Heart right ventricle (tissue), 16 donors: ENCODE data around the gene PRCP. TPM values are rescaled to one million over a fixed set of nuclear protein-coding genes. Genes with fewer than 3 reads are reported as not detected.

Experiments
- ATAC-seq, 8 donors: fragments of 200-7000 bp; cut with Tn5 transposase; one replicate each; pipeline ENCODE4 v1.9.1; 2020; ENCODE audit warnings: mild to moderate bottlenecking in 8 of 8, moderate library complexity in 8 of 8, moderate number of reproducible peaks in 1 of 8
- DNase-seq, 2 donors: peaks; one replicate each; pipeline ENCODE4 v3.0.0-alpha.2; 2020
- H3K27ac ChIP-seq, 10 donors: fragments of 200-600 bp; sonication (generic) in 2 of 10; one replicate each; pipeline versions ENCODE4 v1.5.0 to v1.8.0; 2020 to 2022; ENCODE audit warnings: mild to moderate bottlenecking in 3 of 10
- H3K27me3 ChIP-seq, 7 donors: fragments of 200-600 bp; one replicate each; pipeline ENCODE4 v1.8.0; 2021 to 2022; ENCODE audit warnings: mild to moderate bottlenecking in 2 of 7
- H3K36me3 ChIP-seq, 9 donors: fragments of 200-600 bp; sonication (generic) in 1 of 9; one replicate each; pipeline versions ENCODE4 v1.5.0 to v1.8.0; 2020 to 2022; ENCODE audit warnings: mild to moderate bottlenecking in 2 of 9
- H3K4me1 ChIP-seq, 9 donors: fragments of 200-600 bp; sonication (generic) in 1 of 9; one replicate each; pipeline versions ENCODE4 v1.5.0 to v1.8.0; 2020 to 2022; ENCODE audit warnings: mild to moderate bottlenecking in 4 of 9
- H3K4me3 ChIP-seq, 10 donors: fragments of 200-600 bp; sonication (generic) in 2 of 10; one replicate each; pipeline versions ENCODE4 v1.5.0 to v1.8.0; 2020 to 2022; ENCODE audit warnings: mild to moderate bottlenecking in 7 of 10, moderate library complexity in 2 of 10
- H3K9me3 ChIP-seq, 11 donors: fragments of 200-600 bp in 10 of 11; sonication (generic) in 2 of 11; one replicate each; pipeline versions ENCODE4 v1.5.0 to v1.8.0; 2013 to 2022; ENCODE audit warnings: mild to moderate bottlenecking in 2 of 11, control low read depth in 1 of 11, moderate library complexity in 1 of 11
- CTCF ChIP-seq, 9 donors: fragments of 200-600 bp; sonication (generic) in 2 of 9; IDR thresholded peaks; one replicate each; pipeline versions ENCODE4 v1.5.0 to v1.8.0; 2021 to 2022; ENCODE audit warnings: antibody characterized with exemption in 9 of 9, mild to moderate bottlenecking in 5 of 9, moderate library complexity in 1 of 9
- WGBS, 2 donors: extraction: QIAGEN DNeasy Blood & Tissue Kit; methylation state at CpG; one replicate each; pipeline ENCODE4 v1.1.7; 2013; ENCODE audit warnings: inconsistent platforms in 1 of 2; 5-methylcytosine and 5-hydroxymethylcytosine counted together
- intact Hi-C, 10 donors: fragments of 100-400 bp; cut with DNase I; formaldehyde crosslinking; loops; one replicate each; pipeline versions ENCODE4 v1.11.1 to v1.14.2; 2022
- polyA plus RNA-seq, 2 donors: library from polyadenylated mRNA; stranded (reverse); fragments of 200-250 nt; gene quantifications; one replicate each; pipeline ENCODE4 v1.2.3, GENCODE V29; 2013
- total RNA-seq, 10 donors: library from RNA; stranded (reverse); fragmentation: NEBNext Ultra II Directional in 3 of 10; extraction: Animal tissue kit (Norgen Biotek cat#: 25700) in 3 of 10; gene quantifications; one replicate each; pipeline versions ENCODE4 v1.2.1 to v1.2.4, GENCODE V29; 2021 to 2023
- donor health status: Arrhythmogenic right ventricular cardiomyopathy.
- donor health status: ischemic (EF 13 %, LVEDD 7.1; RV severe dilation, severe dysfunction).
- donor health status: healthy with polysubstance abuse.
- donor health status: DM: no; HTN: yes; CAD: no.
- donor health status: DM: no; HTN: no; CAD: no.
- donor health status: ischemic (EF 25% LVEDD 6.9; RV normal size, moderate dysfunction).
- donor health status: ischemic (EF 25% LVEDD 5.7; RV mildly dilated, moderate dysfunction).
- donor health status: healthy.
- donor health status: DM: yes; HTN: yes; CAD: no.
- donor health status: Ischemic cardiomyopathy.
- donor health status: ischemic (EF 35%, LVEDD 5.7; RV mildly dilated, moderate dysfunction).
- donor health status: nonischemic (EF 11% LVEDD 7.7; RV severe dilation, severe dysfunction).
- donor health status: DM: yes; HTN: yes; CAD: no.
- donor health status: PGD.
- donor health status: ischemic (EF 29% LVEDD 5.4; RV normal size, mild dysfunction).
- donor health status: nonischemic (EF 23%, LVEDD 6.1; RV moderate dilation, normal function).

The PRCP gene
- total and polyA plus RNA-seq, 12 donors: 18.0 to 89.8 (median 40.8) TPM

DNA sequence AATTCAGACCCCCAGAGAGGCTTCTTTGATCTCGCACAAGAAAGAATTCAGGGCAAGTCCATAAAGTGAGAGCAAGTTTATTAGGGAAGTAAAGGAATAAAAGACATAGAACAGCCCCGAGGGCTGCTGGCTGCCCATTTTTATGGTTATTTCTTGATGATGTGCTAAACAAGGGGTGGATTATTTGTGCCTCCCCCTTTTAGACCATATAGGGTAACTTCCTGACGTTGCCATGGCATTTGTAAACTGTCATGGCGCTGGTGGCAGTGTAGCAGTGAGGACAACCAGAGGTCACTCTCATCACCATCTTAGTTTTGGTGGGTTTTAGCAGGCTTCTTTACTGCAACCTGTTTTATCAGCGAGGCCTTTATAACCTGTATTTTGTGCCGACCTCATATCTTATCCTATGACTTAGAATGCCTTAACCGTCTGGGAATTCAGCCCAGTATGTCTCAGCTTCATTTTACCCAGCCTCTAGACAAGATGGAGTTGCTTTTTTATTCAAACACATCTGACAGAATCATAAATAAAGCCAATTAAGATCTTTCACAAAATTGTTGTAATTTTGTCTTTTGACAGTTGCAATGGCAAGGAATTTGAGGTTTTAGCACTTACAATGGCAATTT is 8.9 kb upstream of the PRCP start:
- Histone ChIP-seq H3K27me3 (no peaks in the 10 kb centered on the region), H3K4me3 (no peak overlapping the region), H3K4me1 (peaks cover 0 to 8% (median 0%) of the 10 kb centered on the region in 9 donors), H3K27ac (no peak overlapping the region), H3K36me3 (peaks cover 0 to under 1% (median 0%) of the 10 kb centered on the region in 9 donors), H3K9me3 (peaks cover 0 to 13% (median 0%) of the 10 kb centered on the region in 11 donors)
- 69% methylated on average over 7 of the region's 7 CpGs for WGBS, 2 donors
- no peak for TF ChIP-seq CTCF (IDR thresholded peaks at IDR 0.05)
- intact Hi-C loops: loop anchor here (5.0 to 10.0 kb wide), 12 partner anchors 76 to 916 kb away; partner anchors contain the start of genes ANKRD42 (in 4 of the 10), RAB30 (in 2 of the 10), CCDC90B (in 1 of the 10) and PCF11 (in 1 of the 10)
- DNase-seq (no peak), ATAC-seq (no peak)

GRCh38 chr11:82908311-82908710 is 8.1 kb upstream of the PRCP start:
- Histone ChIP-seq H3K27ac (no peak overlapping the region), H3K27me3 (no peaks in the 10 kb centered on the region), H3K4me1 (peaks cover 0 to 8% (median 0%) of the 10 kb centered on the region in 9 donors), H3K36me3 (no peaks in the 10 kb centered on the region), H3K4me3 (no peak overlapping the region), H3K9me3 (peaks cover 0 to 13% (median 0%) of the 10 kb centered on the region in 11 donors)
- ATAC-seq: no peak
- no peak for TF ChIP-seq CTCF (IDR thresholded peaks at IDR 0.05)
- no peak for DNase-seq
- intact Hi-C loops: loop anchor here (5.0 to 10.0 kb wide), 12 partner anchors 76 to 916 kb away; partner anchors contain the start of genes ANKRD42 (in 4 of the 10), RAB30 (in 2 of the 10), CCDC90B (in 1 of the 10) and PCF11 (in 1 of the 10)

GRCh38 chr11:82907371-82907770 is 7.1 kb upstream of the PRCP start:
- Histone ChIP-seq H3K27ac (no peak overlapping the region), H3K4me1 (peaks cover 0 to 10% (median 0%) of the 10 kb centered on the region in 9 donors), H3K4me3 (no peak overlapping the region), H3K36me3 (no peaks in the 10 kb centered on the region), H3K9me3 (peaks cover 0 to 11% (median 0%) of the 10 kb centered on the region in 11 donors), H3K27me3 (no peaks in the 10 kb centered on the region)
- ATAC-seq: no peak
- no peak for DNase-seq
- intact Hi-C loops: loop anchor here (2.0 to 10.0 kb wide), 14 partner anchors 77 to 917 kb away; partner anchors contain the start of genes ANKRD42 (in 4 of the 10), RAB30 (in 2 of the 10), CCDC90B (in 1 of the 10) and PCF11 (in 1 of the 10)
- no peak for TF ChIP-seq CTCF (IDR thresholded peaks at IDR 0.05)
- 94 to 97% methylated on average over 5 of the region's 5 CpGs for WGBS, 2 donors

- WGBS, 2 donors: 60 to 66% methylated on average over 2 of the region's 2 CpGs
- H3K4me3 ChIP-seq: no peak overlapping the region
- ATAC-seq (no peak), DNase-seq (no peak)
- peaks cover 0 to 7% (median 0%) of the 10 kb centered on the region in 11 donors for H3K9me3 ChIP-seq
- H3K27me3 ChIP-seq: no peaks in the 10 kb centered on the region
- no peaks in the 10 kb centered on the region for H3K36me3 ChIP-seq
- peaks cover 0 to 14% (median 2%) of the 10 kb centered on the region in 9 donors for H3K4me1 ChIP-seq
- intact Hi-C loops: loop anchor here (1.0 to 10.0 kb wide), 15 partner anchors 78 to 918 kb away; partner anchors contain the start of genes ANKRD42 (in 4 of the 10), RAB30 (in 2 of the 10), CCDC90B (in 1 of the 10) and PCF11 (in 1 of the 10)
- no peak overlapping the region for H3K27ac ChIP-seq
- no peak for TF ChIP-seq CTCF (IDR thresholded peaks at IDR 0.05)
Observed at GRCh38 chr11:82906931-82907330, 6.7 kb upstream of the PRCP start.
